Transverse colon (tissue), 4 donors: ENCODE measurements around the gene PDCD1. TPM values are rescaled to one million over a fixed set of nuclear protein-coding genes. Genes with fewer than 3 reads are reported as not detected.

Source experiments
- DNase-seq: peaks from one replicate; pipeline ENCODE4 v3.0.0-alpha.2; 2019
- H3K27ac ChIP-seq, 4 donors: fragments of 200-600 bp; sonication (generic); 2 replicates each; pipeline ENCODE4 v1.5.1; 2016 to 2018; ENCODE audit warnings: inconsistent platforms in 4 of 4
- H3K27me3 ChIP-seq: fragments of 200-600 bp; sonication (generic); 2 replicates; pipeline ENCODE4 v1.5.1; 2017; ENCODE audit warnings: inconsistent platforms
- H3K36me3 ChIP-seq, 4 donors: fragments of 200-600 bp; sonication (generic); 2 replicates each; pipeline ENCODE4 v1.5.1; 2017 to 2019; ENCODE audit warnings: inconsistent platforms in 4 of 4
- H3K4me1 ChIP-seq, 4 donors: fragments of 200-600 bp; sonication (generic); 2 replicates each; pipeline ENCODE4 v1.5.1; 2017 to 2020; ENCODE audit warnings: inconsistent platforms in 4 of 4
- H3K4me3 ChIP-seq, 4 donors: fragments of 200-600 bp; sonication (generic); 1 replicate in 1 of 4; 2 replicates in 3 of 4; pipeline versions ENCODE4 v1.5.1 to v1.6.1; 2017 to 2019; ENCODE audit warnings: inconsistent platforms in 4 of 4
- H3K9me3 ChIP-seq, 2 donors: fragments of 200-600 bp; sonication (generic); 2 replicates each; pipeline ENCODE4 v1.5.1; 2017 to 2019; ENCODE audit warnings: inconsistent platforms in 2 of 2
- EP300 ChIP-seq: sonication (generic); formaldehyde crosslinking; IDR thresholded peaks from one replicate; pipeline ENCODE4 v1.6.1; 2017; ENCODE audit warnings: antibody characterized with exemption, low read depth
- POLR2A ChIP-seq: fragments of 450-650 bp; IDR thresholded peaks from one replicate; pipeline ENCODE4 v1.6.1; 2016; ENCODE audit warnings: antibody characterized with exemption, mild to moderate bottlenecking, moderate library complexity
- POLR2AphosphoS5 ChIP-seq, 3 donors: sonication (generic); formaldehyde crosslinking; IDR thresholded peaks; one replicate each; pipeline ENCODE4 v1.6.1; 2016; ENCODE audit warnings: antibody characterized with exemption in 3 of 3
- WGBS, 2 donors: methylation state at CpG; one replicate each; pipeline ENCODE4 v1.1.5; 2018; ENCODE audit warnings: low coverage in 1 of 2; 5-methylcytosine and 5-hydroxymethylcytosine counted together
- in situ Hi-C, 4 donors: fragments of 200-750 bp; cut with MboI; loops; one replicate each; pipeline versions ENCODE4 v1.15.0 to v1.15.1; 2017; ENCODE audit warnings: low sequenced_read_pairs in 3 of 4, low pct_ligation_motif_present in 1 of 4, low pct_unique_long_range_greater_than_20kb in 1 of 4
- intact Hi-C: fragments of 100-400 bp; cut with DNase I; formaldehyde crosslinking; loops from one replicate; pipeline ENCODE4 v1.15.1; 2023; ENCODE audit warnings: low total_unique reads
- total RNA-seq, 4 donors: library from RNA; depleted of rRNA; stranded (reverse); fragments of >200 nt; gene quantifications; one replicate each; pipeline ENCODE4 v1.1.0, GENCODE V29; 2016
- TF ChIP-seq, protein P1 (sequence below), 5 experiments: fragments of 200-600 bp in 3 of 5; fragments of 450-650 bp in 2 of 5; sonication (generic) in 3 of 5; IDR thresholded peaks; 1 replicate in 2 of 5; 2 replicates in 3 of 5; pipeline ENCODE4 v1.5.1; 2016 to 2017; ENCODE audit warnings: antibody characterized with exemption in 5 of 5, inconsistent platforms in 3 of 5, mild to moderate bottlenecking in 2 of 5, moderate library complexity in 1 of 5

PDCD1 gene
- total RNA-seq, 4 donors from 2014 or later: 0.55 to 0.64 TPM; not detected in 2

- no peaks in the 10 kb centered on the region for H3K4me1 ChIP-seq
- no peak overlapping the region for H3K4me3 ChIP-seq
- in situ Hi-C loops: no loop called here
- WGBS, 2 donors: 84% methylated on average over 24 of the region's 28 CpGs; no CpG with 5 or more reads in 1 of the 2 donors
- intact Hi-C loops: no loop called here
- no peak for TF ChIP-seq POLR2A
- TF ChIP-seq, protein P1, sequence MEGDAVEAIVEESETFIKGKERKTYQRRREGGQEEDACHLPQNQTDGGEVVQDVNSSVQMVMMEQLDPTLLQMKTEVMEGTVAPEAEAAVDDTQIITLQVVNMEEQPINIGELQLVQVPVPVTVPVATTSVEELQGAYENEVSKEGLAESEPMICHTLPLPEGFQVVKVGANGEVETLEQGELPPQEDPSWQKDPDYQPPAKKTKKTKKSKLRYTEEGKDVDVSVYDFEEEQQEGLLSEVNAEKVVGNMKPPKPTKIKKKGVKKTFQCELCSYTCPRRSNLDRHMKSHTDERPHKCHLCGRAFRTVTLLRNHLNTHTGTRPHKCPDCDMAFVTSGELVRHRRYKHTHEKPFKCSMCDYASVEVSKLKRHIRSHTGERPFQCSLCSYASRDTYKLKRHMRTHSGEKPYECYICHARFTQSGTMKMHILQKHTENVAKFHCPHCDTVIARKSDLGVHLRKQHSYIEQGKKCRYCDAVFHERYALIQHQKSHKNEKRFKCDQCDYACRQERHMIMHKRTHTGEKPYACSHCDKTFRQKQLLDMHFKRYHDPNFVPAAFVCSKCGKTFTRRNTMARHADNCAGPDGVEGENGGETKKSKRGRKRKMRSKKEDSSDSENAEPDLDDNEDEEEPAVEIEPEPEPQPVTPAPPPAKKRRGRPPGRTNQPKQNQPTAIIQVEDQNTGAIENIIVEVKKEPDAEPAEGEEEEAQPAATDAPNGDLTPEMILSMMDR (IDR thresholded peaks at IDR 0.05): no peak
- no peak for TF ChIP-seq EP300
- no peak for TF ChIP-seq POLR2AphosphoS5 (IDR thresholded peaks at IDR 0.05)
- H3K27me3 ChIP-seq: peaks cover 40% of the 10 kb centered on the region
- no peaks in the 10 kb centered on the region for H3K9me3 ChIP-seq
- H3K36me3 ChIP-seq: no peaks in the 10 kb centered on the region
- no peak for DNase-seq
- H3K27ac ChIP-seq: no peak overlapping the region
These were observed 11.4 kb upstream of the PDCD1 start for GRCh38 chr2:241870081-241870541.

DNA sequence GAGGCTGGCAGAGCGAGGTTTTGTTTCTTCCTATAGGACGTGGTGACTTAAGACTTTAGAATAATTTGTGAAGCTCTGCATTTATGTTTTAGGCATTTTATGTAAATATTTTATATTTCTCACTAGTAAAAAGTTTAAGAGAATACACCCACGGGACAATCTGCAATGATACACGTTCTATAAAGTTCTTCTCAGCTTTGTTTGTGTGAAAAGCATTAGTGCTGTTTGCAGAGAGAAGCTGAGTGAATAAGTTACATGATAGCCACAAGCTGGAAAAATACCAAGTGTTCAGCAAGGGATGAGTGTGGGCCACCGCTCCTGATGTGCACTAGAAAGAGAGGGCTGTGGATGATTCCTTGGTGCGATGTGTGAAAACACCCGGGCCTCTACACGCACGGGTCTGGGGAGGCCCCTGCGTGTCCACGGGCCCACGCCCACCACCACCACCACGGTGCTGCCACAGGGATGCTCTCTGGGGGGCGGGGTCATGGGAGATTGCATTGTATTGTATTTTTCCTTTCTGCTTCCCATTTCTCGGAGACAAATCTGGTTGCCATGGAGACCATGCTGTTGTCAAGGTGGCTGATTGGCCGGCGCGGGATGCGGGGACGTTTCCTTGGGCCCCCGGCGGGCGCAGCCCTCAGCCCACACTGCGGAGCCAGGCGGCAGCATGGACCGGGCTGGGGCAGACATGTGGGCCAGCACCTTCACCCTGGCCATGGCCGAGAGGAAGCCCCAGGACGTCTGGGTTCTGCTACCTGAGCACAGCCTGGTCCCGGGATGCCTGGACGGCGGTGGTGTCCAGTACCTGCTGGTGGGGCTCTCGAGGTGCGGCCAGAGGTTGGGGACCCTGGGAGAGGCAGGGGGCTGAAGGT, 10.6 kb upstream of the PDCD1 start, which contains the start of gene RTP5:
Gene RTP5, plus strand, starts transcription at position 643 of the 875 bp plus-strand sequence. Its CDS starts 28 bp downstream, at position 671.
- no peaks in the 10 kb centered on the region for H3K36me3 ChIP-seq
- in situ Hi-C loops (no loop called here), intact Hi-C loops (no loop called here)
- whole genome bisulfite sequencing, 2 donors: 23 to 68% methylated on average over 4 to 33 of the region's 33 CpGs
- TF ChIP-seq, protein P1 (IDR thresholded peaks at IDR 0.05): no peak
- TF ChIP-seq POLR2A (no peak), EP300 (no peak), POLR2AphosphoS5 (IDR thresholded peaks at IDR 0.05) (no peak)
- peaks cover 40% of the 10 kb centered on the region for H3K27me3 ChIP-seq
- H3K27ac ChIP-seq: no peak within 1 kb of the TSS
- H3K4me1 ChIP-seq: no peaks in the 10 kb centered on the region
- H3K9me3 ChIP-seq: no peaks in the 10 kb centered on the region
- H3K4me3 ChIP-seq: no peak within 1 kb of the TSS
- DNase-seq: no peak

GRCh38 chr2:241868661-241869081, 10.0 kb upstream of the PDCD1 start:
- TF ChIP-seq POLR2A (no peak), EP300 (no peak), POLR2AphosphoS5 (IDR thresholded peaks at IDR 0.05) (no peak)
- TF ChIP-seq, protein P1 (IDR thresholded peaks at IDR 0.05): no peak
- in situ Hi-C loops (no loop called here), intact Hi-C loops (no loop called here)
- Histone ChIP-seq H3K9me3 (no peaks in the 10 kb centered on the region), H3K27me3 (peaks cover 42% of the 10 kb centered on the region), H3K4me3 (no peak overlapping the region), H3K27ac (no peak overlapping the region), H3K4me1 (no peaks in the 10 kb centered on the region), H3K36me3 (no peaks in the 10 kb centered on the region)
- WGBS, 2 donors: 7 to 20% methylated on average over 10 to 15 of the region's 15 CpGs
- no peak for DNase-seq

DNA sequence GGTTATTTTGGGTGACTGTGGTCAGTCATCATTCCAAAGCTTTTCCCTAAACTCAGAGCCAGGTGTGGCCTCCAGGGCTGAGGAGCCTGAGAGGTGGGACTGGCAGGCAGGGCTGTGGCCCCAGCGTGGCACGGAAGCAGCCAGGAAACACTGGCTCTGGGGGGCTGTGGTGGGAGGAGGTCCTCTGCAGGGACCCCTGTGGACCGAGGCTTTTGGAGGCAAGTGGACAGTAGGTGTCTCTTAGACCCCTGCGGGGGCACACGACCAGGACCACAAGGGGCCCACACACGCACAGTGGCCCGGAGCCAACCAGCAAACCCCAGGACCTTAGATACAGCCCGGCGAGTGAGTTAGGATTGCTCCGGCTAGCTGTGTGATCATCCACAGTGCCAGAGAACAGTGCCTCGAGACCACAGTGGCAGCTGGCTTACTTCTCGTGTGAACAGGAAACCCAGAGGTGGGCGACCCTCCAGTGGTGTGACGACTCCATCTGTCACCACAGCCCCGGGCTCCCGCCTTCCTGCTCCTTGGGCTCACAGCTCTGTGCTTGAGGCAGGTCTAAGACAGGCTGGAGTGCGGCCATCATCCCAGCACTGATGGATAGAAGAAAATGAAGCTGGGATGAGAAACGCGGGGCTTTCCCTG, 9.2 kb upstream of the PDCD1 start:
- Histone ChIP-seq H3K4me1 (no peaks in the 10 kb centered on the region), H3K36me3 (no peaks in the 10 kb centered on the region), H3K27ac (no peak overlapping the region), H3K27me3 (peaks cover 50% of the 10 kb centered on the region), H3K9me3 (no peaks in the 10 kb centered on the region), H3K4me3 (no peak overlapping the region)
- in situ Hi-C loops: no loop called here
- intact Hi-C loops: no loop called here
- no peak for TF ChIP-seq POLR2AphosphoS5 (IDR thresholded peaks at IDR 0.05)
- TF ChIP-seq EP300: no peak
- TF ChIP-seq, protein P1 (IDR thresholded peaks at IDR 0.05): no peak
- no peak for TF ChIP-seq POLR2A
- 41% methylated on average over 19 of the region's 19 CpGs; no CpG with 5 or more reads in 1 of the 2 donors for WGBS, 2 donors
- no peak for DNase-seq
